A673 (cell line): Measurements from ENCODE around the gene P3H4. TPM values are rescaled to one million over a fixed set of nuclear protein-coding genes. Genes with fewer than 3 reads are reported as not detected.

Experiments
- BruUV-seq: library from RNA; stranded (reverse); fragments of 400-500 nt; replicated peaks from 2 replicates; lab custom pipeline; 2021; lab: Mats Ljungman, UMichigan
- CTCF ChIA-PET: fragments of 300-600 bp; sonication (Branson Sonifier 250); formaldehyde crosslinking; loops from one replicate; lab custom pipeline; 2022; ENCODE audit warnings: antibody characterized with exemption; lab: Charles Lee
- POLR2A ChIA-PET: fragments of 300-600 bp; sonication (Branson Sonifier 250); formaldehyde crosslinking; loops from one replicate; lab custom pipeline; 2022; ENCODE audit warnings: antibody characterized with exemption; ENCODE audit not compliant: low non-redundant PET; lab: Charles Lee
- DNase-seq: peaks from one replicate; pipeline ENCODE4 v3.0.0-alpha.2; 2015; ENCODE audit warnings: low spot score
- H3K27ac ChIP-seq: fragments of 200-600 bp; sonication (generic); 2 replicates; pipeline ENCODE4 v1.5.1; 2016; ENCODE audit warnings: mixed run types, low read depth, mild to moderate bottlenecking, mixed read lengths, antibody characterized with exemption, low read length; ENCODE audit not compliant: poor library complexity, severe bottlenecking
- H3K27me3 ChIP-seq: fragments of 200-600 bp; sonication (generic); replicated peaks from 2 replicates; pipeline ENCODE4 v1.6.1; 2017; ENCODE audit warnings: mixed run types, low read depth, mild to moderate bottlenecking, mixed read lengths, antibody characterized with exemption, low read length; ENCODE audit not compliant: insufficient read depth, poor library complexity
- H3K36me3 ChIP-seq: fragments of 200-600 bp; sonication (generic); 2 replicates; pipeline ENCODE4 v1.6.1; 2016; ENCODE audit warnings: mixed run types, mild to moderate bottlenecking, mixed read lengths, antibody characterized with exemption, low read length; ENCODE audit not compliant: insufficient read depth, poor library complexity, severe bottlenecking
- H3K4me1 ChIP-seq: fragments of 200-600 bp; sonication (generic); 2 replicates; pipeline ENCODE4 v1.6.1; 2017; ENCODE audit warnings: mixed run types, mild to moderate bottlenecking, mixed read lengths, antibody characterized with exemption, low read length; ENCODE audit not compliant: insufficient read depth, poor library complexity, severe bottlenecking
- H3K4me3 ChIP-seq: fragments of 200-600 bp; sonication (generic); 2 replicates; pipeline ENCODE4 v1.5.1; 2016; ENCODE audit warnings: low read depth, mixed run types, mild to moderate bottlenecking, mixed read lengths, low read length; ENCODE audit not compliant: poor library complexity, severe bottlenecking
- H3K9me3 ChIP-seq: fragments of 200-600 bp; sonication (generic); 2 replicates; pipeline ENCODE4 v1.6.1; 2016; ENCODE audit warnings: mixed run types, low read depth, mild to moderate bottlenecking, mixed read lengths, antibody characterized with exemption, low read length; ENCODE audit not compliant: poor library complexity, severe bottlenecking
- EZH2 ChIP-seq: fragments of 200-600 bp; sonication (generic); IDR thresholded peaks from 2 replicates; pipeline ENCODE4 v1.6.1; 2017; ENCODE audit warnings: borderline replicate concordance, low read depth, mild to moderate bottlenecking, mixed read lengths, antibody characterized with exemption, low read length; ENCODE audit not compliant: poor library complexity, severe bottlenecking
- intact Hi-C: fragments of 100-400 bp; cut with micrococcal nuclease; formaldehyde crosslinking; loops from one replicate; pipeline ENCODE4 v1.10.0; 2022; ENCODE audit not compliant: unreplicated experiment
- total RNA-seq: library from RNA; stranded (reverse); gene quantifications from 2 replicates; pipeline ENCODE4 v1.2.3, GENCODE V29; 2021
- TF ChIP-seq, protein P1 (sequence below): fragments of 300-800, 200-600 bp; sonication (generic); conservative IDR thresholded peaks from 2 replicates; pipeline ENCODE4 v1.5.1; 2017; ENCODE audit warnings: low read depth, mild to moderate bottlenecking, antibody characterized with exemption, low read length, moderate library complexity, mixed read lengths

Gene P3H4
- total RNA-seq, 1 experiment from 2014 or later, result 5.9 TPM

DNA sequence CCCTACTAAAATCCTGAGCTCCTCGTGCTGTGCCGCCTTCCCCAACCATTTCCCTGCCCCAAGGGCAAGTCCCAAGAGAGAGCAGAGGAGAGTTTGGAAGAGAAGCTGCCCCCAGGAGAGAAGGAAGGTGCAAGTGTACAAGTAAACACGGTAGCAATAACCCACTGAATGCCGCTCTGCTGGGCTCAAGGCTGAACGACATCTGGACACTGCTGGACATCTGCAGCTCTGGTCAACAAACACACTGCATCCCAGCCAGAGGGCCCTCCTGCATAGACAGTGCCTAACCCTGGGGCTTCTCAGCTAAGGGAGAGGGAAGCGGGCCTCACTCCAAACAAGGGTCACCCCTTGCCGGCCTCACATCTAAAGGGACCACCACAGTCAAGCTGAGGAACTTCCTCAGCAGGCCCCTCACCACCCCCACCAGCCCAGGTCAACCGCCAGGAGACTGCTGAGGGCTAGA lies 38.0 kb downstream of the P3H4 start:
- no peaks in the 10 kb centered on the region for H3K9me3 ChIP-seq
- POLR2A ChIA-PET, result no interaction called here
- no peaks in the 10 kb centered on the region for H3K27me3 ChIP-seq
- no peaks in the 10 kb centered on the region for H3K4me1 ChIP-seq
- no peak for DNase-seq
- intact Hi-C loops, result no loop called here
- H3K36me3 ChIP-seq, result no peaks in the 10 kb centered on the region
- CTCF ChIA-PET, result no interaction called here
- BruUV-seq, result no TSS peak
- no peak overlapping the region for H3K4me3 ChIP-seq
- TF ChIP-seq EZH2, result no peak
- TF ChIP-seq, protein P1, sequence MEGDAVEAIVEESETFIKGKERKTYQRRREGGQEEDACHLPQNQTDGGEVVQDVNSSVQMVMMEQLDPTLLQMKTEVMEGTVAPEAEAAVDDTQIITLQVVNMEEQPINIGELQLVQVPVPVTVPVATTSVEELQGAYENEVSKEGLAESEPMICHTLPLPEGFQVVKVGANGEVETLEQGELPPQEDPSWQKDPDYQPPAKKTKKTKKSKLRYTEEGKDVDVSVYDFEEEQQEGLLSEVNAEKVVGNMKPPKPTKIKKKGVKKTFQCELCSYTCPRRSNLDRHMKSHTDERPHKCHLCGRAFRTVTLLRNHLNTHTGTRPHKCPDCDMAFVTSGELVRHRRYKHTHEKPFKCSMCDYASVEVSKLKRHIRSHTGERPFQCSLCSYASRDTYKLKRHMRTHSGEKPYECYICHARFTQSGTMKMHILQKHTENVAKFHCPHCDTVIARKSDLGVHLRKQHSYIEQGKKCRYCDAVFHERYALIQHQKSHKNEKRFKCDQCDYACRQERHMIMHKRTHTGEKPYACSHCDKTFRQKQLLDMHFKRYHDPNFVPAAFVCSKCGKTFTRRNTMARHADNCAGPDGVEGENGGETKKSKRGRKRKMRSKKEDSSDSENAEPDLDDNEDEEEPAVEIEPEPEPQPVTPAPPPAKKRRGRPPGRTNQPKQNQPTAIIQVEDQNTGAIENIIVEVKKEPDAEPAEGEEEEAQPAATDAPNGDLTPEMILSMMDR, result no peak
- H3K27ac ChIP-seq, result no peak overlapping the region

GRCh38 chr17:41773190-41773588 lies 38.6 kb downstream of the P3H4 start:
- ChIA-PET POLR2A (no interaction called here), CTCF (no interaction called here)
- H3K4me1 ChIP-seq, result no peaks in the 10 kb centered on the region
- no peaks in the 10 kb centered on the region for H3K9me3 ChIP-seq
- TF ChIP-seq, protein P1, result no peak
- no peak for TF ChIP-seq EZH2
- no peak overlapping the region for H3K27ac ChIP-seq
- intact Hi-C loops, result no loop called here
- no TSS peak for BruUV-seq
- DNase-seq, result peak; percentile 14
- H3K27me3 ChIP-seq, result no peaks in the 10 kb centered on the region
- H3K36me3 ChIP-seq, result no peaks in the 10 kb centered on the region
- no peak overlapping the region for H3K4me3 ChIP-seq

DNA sequence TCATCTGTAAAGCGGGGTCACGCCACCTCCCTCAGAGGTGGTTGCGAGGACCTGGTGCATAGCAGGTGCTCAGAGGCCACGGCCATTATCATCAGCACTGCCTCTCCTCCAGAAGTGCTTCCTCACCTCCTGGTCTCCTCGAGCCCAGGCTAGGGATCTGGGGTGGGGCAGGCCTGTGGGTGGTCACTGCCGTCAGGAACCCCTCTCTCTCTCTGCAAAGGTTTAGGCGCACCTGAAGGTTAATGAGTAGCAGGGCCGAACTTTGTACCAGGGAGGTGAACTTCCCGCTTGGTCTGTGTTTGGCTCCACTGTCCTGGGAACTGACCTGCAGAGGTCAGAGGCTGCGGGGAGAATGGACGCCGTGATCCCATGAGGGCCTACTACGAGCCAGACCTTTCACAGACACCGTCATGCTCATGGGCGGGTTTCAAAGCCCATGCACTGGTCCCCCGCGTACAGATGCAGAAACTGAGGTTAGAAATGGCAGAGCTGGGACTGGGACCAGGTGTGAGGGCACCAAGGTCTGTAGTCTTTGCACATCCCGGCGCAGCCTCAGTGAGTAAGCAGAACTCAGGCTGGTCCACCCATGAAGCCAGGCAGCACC lies 39.1 kb downstream of the P3H4 start:
- CTCF ChIA-PET, result no interaction called here
- no peak for DNase-seq
- no TSS peak for BruUV-seq
- no peaks in the 10 kb centered on the region for H3K4me1 ChIP-seq
- no peaks in the 10 kb centered on the region for H3K36me3 ChIP-seq
- H3K27ac ChIP-seq, result no peak overlapping the region
- intact Hi-C loops, result no loop called here
- POLR2A ChIA-PET, result no interaction called here
- no peaks in the 10 kb centered on the region for H3K27me3 ChIP-seq
- H3K4me3 ChIP-seq, result no peak overlapping the region
- H3K9me3 ChIP-seq, result no peaks in the 10 kb centered on the region
- no peak for TF ChIP-seq EZH2
- TF ChIP-seq, protein P1, result no peak
